Stimulated activated CD4-positive, alpha-beta T cell treated with anti-CD3 and anti-CD28 coated beads, TNF-alpha, amount 100 ng/mL, for 24 hours (primary cell): ENCODE results near the gene DNAH1.

ENCODE experiments used
- DNase-seq, 3 experiments: peaks; one replicate each; pipeline ENCODE4 v3.0.0-alpha.2; 2020; ENCODE audit warnings: low read depth in 3 of 3

The DNAH1 gene

GRCh38 chr3:52357151-52358080, 41.3 kb downstream of the DNAH1 start:
- DNase-seq, result no peak

GRCh38 chr3:52358362-52358940, 42.3 kb downstream of the DNAH1 start:
- no peak for DNase-seq

GRCh38 chr3:52359116-52359855, 43.2 kb downstream of the DNAH1 start:
- no peak for DNase-seq

GRCh38 chr3:52361011-52361410, 44.9 kb downstream of the DNAH1 start:
- no peak for DNase-seq

- no peak for DNase-seq
These were observed 45.3 kb downstream of the DNAH1 start for GRCh38 chr3:52361454-52361853.

GRCh38 chr3:52361898-52362297, 45.8 kb downstream of the DNAH1 start:
- no peak for DNase-seq

GRCh38 chr3:52364322-52365035, 48.4 kb downstream of the DNAH1 start:
- DNase-seq, result no peak

- DNase-seq, result no peak
These were observed 50.4 kb downstream of the DNAH1 start for GRCh38 chr3:52366527-52366926.

- DNase-seq, result no peak
These were observed 52.1 kb downstream of the DNAH1 start for GRCh38 chr3:52367891-52368880.

- DNase-seq, result no peak
These were observed 54.4 kb downstream of the DNAH1 start for GRCh38 chr3:52370531-52370930.

GRCh38 chr3:52372822-52373504, 56.8 kb downstream of the DNAH1 start:
- no peak for DNase-seq

- DNase-seq, result no peak
These were observed 57.6 kb downstream of the DNAH1 start for GRCh38 chr3:52373676-52374075.

- no peak for DNase-seq
These were observed 58.1 kb downstream of the DNAH1 start for GRCh38 chr3:52374173-52374572.

- no peak for DNase-seq
These were observed 63.5 kb downstream of the DNAH1 start for GRCh38 chr3:52379610-52380009.

- DNase-seq, result no peak
These were observed 63.9 kb downstream of the DNAH1 start for GRCh38 chr3:52380023-52380422.

GRCh38 chr3:52381623-52382022, 65.5 kb downstream of the DNAH1 start:
- DNase-seq, result no peak

GRCh38 chr3:52383446-52383845, 67.3 kb downstream of the DNAH1 start:
- no peak for DNase-seq

GRCh38 chr3:52384019-52384761, 68.1 kb downstream of the DNAH1 start:
- no peak for DNase-seq

GRCh38 chr3:52385157-52385556, 69.0 kb downstream of the DNAH1 start:
- DNase-seq, result peak in 1 of 3 experiments; percentile 27
